Natural killer cell (primary cell): Measurements from ENCODE around the gene MELK. TPM values are rescaled to one million over a fixed set of nuclear protein-coding genes. Genes with fewer than 3 reads are reported as not detected.

Experiments used
- ATAC-seq, 3 donors: fragments of 150-1000 bp in 2 of 3; fragments of 200-7000 bp in 1 of 3; cut with Tn5 transposase; 1 replicate in 1 of 3; 2 replicates in 2 of 3; pipeline ENCODE4 v1.10.0; 2021; ENCODE audit warnings: mild to moderate bottlenecking in 2 of 3, moderate library complexity in 2 of 3
- DNase-seq, 2 donors: peaks; one replicate each; pipeline versions ENCODE4 v3.0.0 to v3.0.0-alpha.2; 2013 to 2021; ENCODE audit warnings: mixed read lengths in 1 of 2
- H3K27ac ChIP-seq: one replicate; pipeline ENCODE4 v1.5.1; 2013; ENCODE audit warnings: mild to moderate bottlenecking, low read length
- H3K27me3 ChIP-seq: one replicate; pipeline ENCODE4 v1.6.1; 2013; ENCODE audit warnings: low read length; ENCODE audit not compliant: control insufficient read depth, insufficient read depth
- H3K36me3 ChIP-seq: one replicate; pipeline ENCODE4 v1.6.1; 2013; ENCODE audit warnings: low read length; ENCODE audit not compliant: control insufficient read depth, insufficient read depth
- H3K4me1 ChIP-seq: one replicate; pipeline ENCODE4 v1.6.1; 2013; ENCODE audit warnings: low read length; ENCODE audit not compliant: control insufficient read depth, insufficient read depth
- H3K4me3 ChIP-seq: one replicate; pipeline ENCODE4 v1.5.1; 2013; ENCODE audit warnings: low read length
- H3K9me3 ChIP-seq: one replicate; pipeline ENCODE4 v1.6.1; 2013; ENCODE audit warnings: low read length; ENCODE audit not compliant: control insufficient read depth, insufficient read depth
- H3K27ac Mint-ChIP-seq, 2 donors: one replicate each; pipeline ENCODE4 v1.8.0; 2022; ENCODE audit warnings: mild to moderate bottlenecking in 2 of 2, mixed read lengths in 2 of 2, moderate library complexity in 1 of 2
- H3K27me3 Mint-ChIP-seq, 2 donors: one replicate each; pipeline ENCODE4 v1.8.0; 2022; ENCODE audit warnings: low read depth in 2 of 2, mixed read lengths in 2 of 2
- H3K36me3 Mint-ChIP-seq: one replicate; pipeline ENCODE4 v1.8.0; 2022; ENCODE audit warnings: mixed read lengths
- H3K4me1 Mint-ChIP-seq, 2 donors: one replicate each; pipeline ENCODE4 v1.8.0; 2022; ENCODE audit warnings: mixed read lengths in 2 of 2
- H3K4me3 Mint-ChIP-seq: one replicate; pipeline ENCODE4 v1.8.0; 2022; ENCODE audit warnings: mild to moderate bottlenecking, moderate library complexity, mixed read lengths
- H3K9me3 Mint-ChIP-seq, 2 donors: one replicate each; pipeline ENCODE4 v1.8.0; 2022; ENCODE audit warnings: mixed read lengths in 2 of 2
- CTCF ChIP-seq: fragments of 200-600 bp; IDR thresholded peaks from one replicate; pipeline ENCODE4 v1.8.0; 2022; ENCODE audit warnings: antibody characterized with exemption
- WGBS: methylation state at CpG from one replicate; pipeline ENCODE4 v1.1.7; 2013; ENCODE audit warnings: missing lambda C conversion rate; ENCODE audit not compliant: insufficient coverage; 5-methylcytosine and 5-hydroxymethylcytosine counted together
- intact Hi-C: fragments of 100-400 bp; cut with micrococcal nuclease; formaldehyde crosslinking; loops from one replicate; pipeline ENCODE4 v1.14.2; 2022
- total RNA-seq, 4 donors: library from RNA; stranded (reverse); fragments of 120-200 nt in 1 of 4; gene quantifications; one replicate each; pipeline versions ENCODE4 v1.2.3 to v1.2.4, GENCODE V29; 2013 to 2022

The MELK gene
- total RNA-seq, 3 donors from 2014 or later (not counting 1 experiment from before 2014, with no cell fraction given) = 1.3 to 1.6 (median 1.5) TPM

GRCh38 chr9:36590231-36590630, 17.5 kb downstream of the MELK start:
- no peak for TF ChIP-seq CTCF
- H3K27ac ChIP-seq = no peak overlapping the region
- no peak for DNase-seq
- WGBS = 96% methylated on average over 1 of the region's 1 CpG
- no peaks in the 10 kb centered on the region for H3K4me1 ChIP-seq
- H3K27me3 ChIP-seq = no peaks in the 10 kb centered on the region
- intact Hi-C loops = no loop called here
- Mint-ChIP-seq H3K9me3 (no peaks in the 10 kb centered on the region), H3K27me3 (no peaks in the 10 kb centered on the region), H3K27ac (no peak overlapping the region), H3K36me3 (no peaks in the 10 kb centered on the region), H3K4me3 (no peak overlapping the region), H3K4me1 (no peaks in the 10 kb centered on the region)
- H3K36me3 ChIP-seq = no peaks in the 10 kb centered on the region
- no peak for ATAC-seq
- no peak overlapping the region for H3K4me3 ChIP-seq
- no peaks in the 10 kb centered on the region for H3K9me3 ChIP-seq

- H3K27ac Mint-ChIP-seq = peak overlapping the region in 1 of 2 donors; percentile 19
- Histone ChIP-seq H3K4me3 (no peak overlapping the region), H3K4me1 (no peaks in the 10 kb centered on the region), H3K27ac (no peak overlapping the region), H3K9me3 (no peaks in the 10 kb centered on the region), H3K36me3 (no peaks in the 10 kb centered on the region), H3K27me3 (no peaks in the 10 kb centered on the region)
- no peak for TF ChIP-seq CTCF
- intact Hi-C loops = no loop called here
- no peaks in the 10 kb centered on the region for H3K4me1 Mint-ChIP-seq
- no peak for ATAC-seq
- H3K9me3 Mint-ChIP-seq = no peaks in the 10 kb centered on the region
- 96% methylated on average over 3 of the region's 4 CpGs for WGBS
- H3K36me3 Mint-ChIP-seq = no peaks in the 10 kb centered on the region
- no peaks in the 10 kb centered on the region for H3K27me3 Mint-ChIP-seq
- H3K4me3 Mint-ChIP-seq = no peak overlapping the region
- no peak for DNase-seq
Observed at GRCh38 chr9:36592801-36593583, 20.3 kb downstream of the MELK start.

- Mint-ChIP-seq H3K36me3 (no peaks in the 10 kb centered on the region), H3K27me3 (no peaks in the 10 kb centered on the region), H3K9me3 (no peaks in the 10 kb centered on the region), H3K27ac (no peak overlapping the region), H3K4me1 (no peaks in the 10 kb centered on the region), H3K4me3 (no peak overlapping the region)
- Histone ChIP-seq H3K27ac (no peak overlapping the region), H3K9me3 (no peaks in the 10 kb centered on the region), H3K27me3 (no peaks in the 10 kb centered on the region), H3K4me3 (no peak overlapping the region), H3K36me3 (no peaks in the 10 kb centered on the region), H3K4me1 (no peaks in the 10 kb centered on the region)
- ATAC-seq (no peak), DNase-seq (no peak)
- intact Hi-C loops = no loop called here
- no peak for TF ChIP-seq CTCF
- 100% methylated on average over 1 of the region's 3 CpGs for WGBS
Observed at GRCh38 chr9:36594213-36594612, 21.5 kb downstream of the MELK start.
